ENCODE data around the gene CEP290.
A peak's percentile ranks its signal among the peaks of the same experiment; 100 is the strongest.
"Not testable (repeated sequence)": the region's sequence is repeated elsewhere in the genome, so short reads cannot be mapped to it uniquely, and the experiment has no call there.

Gene CEP290

GRCh38 chr12:88142610-88142991 is 713 bp upstream of the CEP290 start:
- Histone ChIP-seq H2BK5ac (ENCODE audit: low read length) (peak overlapping the region; percentile 83), H3K23ac (ENCODE audit: low read depth, low read length, poor library complexity) (no peak overlapping the region), H2AK5ac (ENCODE audit: low read depth, low read length) (no peak overlapping the region), H3K9ac (ENCODE audit: low read depth, low read length, poor library complexity) (peak overlapping the region; percentile 78), H3K27ac (replicated peaks; ENCODE audit: low read length) (peak overlapping the region; percentile 57), H3K18ac (ENCODE audit: low read length) (peak overlapping the region; percentile 15), H3K4me3 (ENCODE audit: low read length in 2 of 2) (peak overlapping the region; percentile 82 to 99), H3K4me1 (ENCODE audit: control insufficient read depth in 2 of 2, insufficient read depth in 1 of 2, low read depth in 1 of 2, low read length in 2 of 2) (peaks cover 7 to 22% of the 10 kb centered on the region in 2 donors), H3K79me1 (ENCODE audit: low read depth, low read length) (peaks cover 3% of the 10 kb centered on the region), H4K91ac (ENCODE audit: low read depth, low read length, poor library complexity) (no peak overlapping the region), H2BK12ac (ENCODE audit: low read length) (no peak overlapping the region), H3K4me2 (ENCODE audit: insufficient read depth, low read length, poor library complexity, severe bottlenecking) (peak overlapping the region; percentile 59), H3K4ac (ENCODE audit: low read length) (no peak overlapping the region), H2BK15ac (ENCODE audit: low read length) (no peak overlapping the region), H3K27me3 (ENCODE audit: control insufficient read depth in 3 of 3, insufficient read depth in 3 of 3, low read depth in 1 of 3, low read length in 3 of 3) (no peaks in the 10 kb centered on the region), H2BK120ac (ENCODE audit: low read depth, low read length) (no peak overlapping the region), H4K8ac (ENCODE audit: low read depth, low read length) (no peak overlapping the region), H3K9me3 (replicated peaks in 1 of 2; ENCODE audit: control insufficient read depth in 2 of 2, insufficient read depth in 1 of 2, low read depth in 1 of 2, low read length in 2 of 2) (peaks cover 0 to 3% of the 10 kb centered on the region in 2 donors), H2AFZ (ENCODE audit: low read length) (peak overlapping the region; percentile 95), H3K14ac (ENCODE audit: low read length) (peak overlapping the region; percentile 27), H3K36me3 (replicated peaks in 1 of 2; ENCODE audit: control insufficient read depth in 2 of 2, insufficient read depth in 2 of 2, low read length in 2 of 2) (peaks cover 0 to 23% of the 10 kb centered on the region in 2 donors)
- no CpG with 5 or more reads among the region's 18 CpGs for WGBS, 2 donors (ENCODE audit: extremely low coverage in 2 of 2, insufficient read length in 2 of 2, insufficient replicate concordance in 1 of 2)
- no peak for DNase-seq (ENCODE audit: low spot score)

DNA sequence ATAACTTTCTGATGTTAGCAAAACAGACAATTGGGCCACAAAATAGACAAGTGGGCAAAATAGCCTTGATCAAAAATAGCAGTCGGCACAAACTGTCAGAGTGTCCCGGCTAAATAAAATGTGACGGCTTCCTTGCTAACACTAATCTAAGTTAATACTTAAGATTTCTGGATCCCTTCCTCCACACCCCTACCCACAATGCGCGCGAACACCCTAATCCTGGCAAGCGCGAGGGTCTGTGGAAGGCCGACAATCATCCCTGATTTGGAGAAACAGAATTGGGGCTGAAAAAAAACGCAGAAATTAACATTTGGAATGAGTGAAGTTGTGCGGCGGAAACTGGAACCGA is 489 bp downstream of the CEP290 start:
- Histone ChIP-seq H3K27ac (replicated peaks; ENCODE audit: low read length) (no peak overlapping the region), H3K9me3 (replicated peaks in 1 of 2; ENCODE audit: control insufficient read depth in 2 of 2, insufficient read depth in 1 of 2, low read depth in 1 of 2, low read length in 2 of 2) (peaks cover 0 to 3% of the 10 kb centered on the region in 2 donors), H2AFZ (ENCODE audit: low read length) (peak overlapping the region; percentile 95), H3K4me3 (ENCODE audit: low read length in 2 of 2) (peak overlapping the region; percentile 82 to 97), H3K4ac (ENCODE audit: low read length) (no peak overlapping the region), H2BK15ac (ENCODE audit: low read length) (no peak overlapping the region), H2AK5ac (ENCODE audit: low read depth, low read length) (no peak overlapping the region), H3K4me1 (ENCODE audit: control insufficient read depth in 2 of 2, insufficient read depth in 1 of 2, low read depth in 1 of 2, low read length in 2 of 2) (peaks cover 7 to 22% of the 10 kb centered on the region in 2 donors), H2BK5ac (ENCODE audit: low read length) (no peak overlapping the region), H3K23ac (ENCODE audit: low read depth, low read length, poor library complexity) (no peak overlapping the region), H3K18ac (ENCODE audit: low read length) (no peak overlapping the region), H3K79me1 (ENCODE audit: low read depth, low read length) (peaks cover 3% of the 10 kb centered on the region), H2BK120ac (ENCODE audit: low read depth, low read length) (no peak overlapping the region), H2BK12ac (ENCODE audit: low read length) (no peak overlapping the region), H3K27me3 (ENCODE audit: control insufficient read depth in 3 of 3, insufficient read depth in 3 of 3, low read depth in 1 of 3, low read length in 3 of 3) (no peaks in the 10 kb centered on the region), H4K91ac (ENCODE audit: low read depth, low read length, poor library complexity) (no peak overlapping the region), H3K4me2 (ENCODE audit: insufficient read depth, low read length, poor library complexity, severe bottlenecking) (peak overlapping the region; percentile 84), H4K8ac (ENCODE audit: low read depth, low read length) (no peak overlapping the region), H3K9ac (ENCODE audit: low read depth, low read length, poor library complexity) (peak overlapping the region; percentile 63), H3K36me3 (replicated peaks in 1 of 2; ENCODE audit: control insufficient read depth in 2 of 2, insufficient read depth in 2 of 2, low read length in 2 of 2) (peaks cover 0 to 34% of the 10 kb centered on the region in 2 donors), H3K14ac (ENCODE audit: low read length) (no peak overlapping the region)
- no CpG with 5 or more reads among the region's 13 CpGs for WGBS, 2 donors (ENCODE audit: extremely low coverage in 2 of 2, insufficient read length in 2 of 2, insufficient replicate concordance in 1 of 2)
- DNase-seq (ENCODE audit: low spot score): no peak

DNA sequence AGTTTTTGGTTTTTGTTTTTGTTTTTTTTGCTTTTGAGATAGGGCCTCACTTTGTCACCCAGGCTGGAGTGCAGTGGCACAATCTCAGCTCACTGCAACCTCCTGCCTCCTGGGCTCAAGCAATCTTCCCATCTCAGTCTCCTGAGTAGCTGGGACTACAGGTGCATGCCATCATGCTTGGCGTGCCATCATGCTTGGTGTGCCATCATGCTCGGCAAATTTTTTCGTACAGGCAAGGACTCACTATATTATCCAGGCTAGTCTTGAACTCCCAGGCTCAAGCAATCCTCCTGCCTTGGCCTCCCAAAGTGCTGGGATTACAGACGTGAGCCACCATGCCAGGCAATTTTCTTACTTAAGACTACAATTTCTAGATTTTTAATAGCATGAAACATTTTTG is 2.2 kb downstream of the CEP290 start:
- not testable (repeated sequence) for H3K23ac ChIP-seq (ENCODE audit: low read depth, low read length, poor library complexity); H3K27ac ChIP-seq (replicated peaks; ENCODE audit: low read length); H3K79me1 ChIP-seq (ENCODE audit: low read depth, low read length); H2BK15ac ChIP-seq (ENCODE audit: low read length); H2BK120ac ChIP-seq (ENCODE audit: low read depth, low read length); H3K4me2 ChIP-seq (ENCODE audit: insufficient read depth, low read length, poor library complexity, severe bottlenecking); H3K18ac ChIP-seq (ENCODE audit: low read length); H3K4ac ChIP-seq (ENCODE audit: low read length); H3K9me3 ChIP-seq (replicated peaks in 1 of 2; ENCODE audit: control insufficient read depth in 2 of 2, insufficient read depth in 1 of 2, low read depth in 1 of 2, low read length in 2 of 2); H2BK5ac ChIP-seq (ENCODE audit: low read length); H3K4me3 ChIP-seq (ENCODE audit: low read length in 2 of 2); H3K9ac ChIP-seq (ENCODE audit: low read depth, low read length, poor library complexity); H3K14ac ChIP-seq (ENCODE audit: low read length); H4K91ac ChIP-seq (ENCODE audit: low read depth, low read length, poor library complexity); H2BK12ac ChIP-seq (ENCODE audit: low read length); H2AFZ ChIP-seq (ENCODE audit: low read length); H3K4me1 ChIP-seq (ENCODE audit: control insufficient read depth in 2 of 2, insufficient read depth in 1 of 2, low read depth in 1 of 2, low read length in 2 of 2); H4K8ac ChIP-seq (ENCODE audit: low read depth, low read length); H2AK5ac ChIP-seq (ENCODE audit: low read depth, low read length); DNase-seq (ENCODE audit: low spot score); H3K27me3 ChIP-seq (ENCODE audit: control insufficient read depth in 3 of 3, insufficient read depth in 3 of 3, low read depth in 1 of 3, low read length in 3 of 3)
- WGBS, 2 donors (ENCODE audit: extremely low coverage in 2 of 2, insufficient read length in 2 of 2, insufficient replicate concordance in 1 of 2): no CpG with 5 or more reads among the region's 4 CpGs
- peaks cover 0 to 51% of the 10 kb centered on the region in 2 donors for H3K36me3 ChIP-seq (replicated peaks in 1 of 2; ENCODE audit: control insufficient read depth in 2 of 2, insufficient read depth in 2 of 2, low read length in 2 of 2)

- not testable (repeated sequence) for H2BK5ac ChIP-seq (ENCODE audit: low read length); H2BK12ac ChIP-seq (ENCODE audit: low read length); H2AK5ac ChIP-seq (ENCODE audit: low read depth, low read length); H3K4me2 ChIP-seq (ENCODE audit: insufficient read depth, low read length, poor library complexity, severe bottlenecking); H3K4me3 ChIP-seq (ENCODE audit: low read length in 2 of 2); H2BK120ac ChIP-seq (ENCODE audit: low read depth, low read length); H3K23ac ChIP-seq (ENCODE audit: low read depth, low read length, poor library complexity); DNase-seq (ENCODE audit: low spot score); H3K79me1 ChIP-seq (ENCODE audit: low read depth, low read length); H3K27me3 ChIP-seq (ENCODE audit: control insufficient read depth in 3 of 3, insufficient read depth in 3 of 3, low read depth in 1 of 3, low read length in 3 of 3); H3K9me3 ChIP-seq (replicated peaks in 1 of 2; ENCODE audit: control insufficient read depth in 2 of 2, insufficient read depth in 1 of 2, low read depth in 1 of 2, low read length in 2 of 2); H2AFZ ChIP-seq (ENCODE audit: low read length); H3K9ac ChIP-seq (ENCODE audit: low read depth, low read length, poor library complexity); H2BK15ac ChIP-seq (ENCODE audit: low read length); H4K91ac ChIP-seq (ENCODE audit: low read depth, low read length, poor library complexity); H3K4ac ChIP-seq (ENCODE audit: low read length); H3K14ac ChIP-seq (ENCODE audit: low read length); H3K18ac ChIP-seq (ENCODE audit: low read length); H3K4me1 ChIP-seq (ENCODE audit: control insufficient read depth in 2 of 2, insufficient read depth in 1 of 2, low read depth in 1 of 2, low read length in 2 of 2); H4K8ac ChIP-seq (ENCODE audit: low read depth, low read length); H3K27ac ChIP-seq (replicated peaks; ENCODE audit: low read length)
- peaks cover 0 to 74% of the 10 kb centered on the region in 2 donors for H3K36me3 ChIP-seq (replicated peaks in 1 of 2; ENCODE audit: control insufficient read depth in 2 of 2, insufficient read depth in 2 of 2, low read length in 2 of 2)
- WGBS, 2 donors (ENCODE audit: extremely low coverage in 2 of 2, insufficient read length in 2 of 2, insufficient replicate concordance in 1 of 2): no CpG with 5 or more reads among the region's 2 CpGs
Measured at GRCh38 chr12:88133181-88133580, 8.7 kb downstream of the CEP290 start.

Measured in neuronal stem cell (in vitro differentiated cells).